HG03521 (cell line): ENCODE measurements around the gene FBXW9.
"Not testable (repeated sequence)": the region's sequence is repeated elsewhere in the genome, so short reads cannot be mapped to it uniquely, and the experiment has no call there.

ENCODE experiments used
- ATAC-seq: cut with Tn5 transposase; IDR thresholded peaks from one replicate; pipeline ENCODE4 v1.9.1; 2021; ENCODE audit warnings: mild to moderate bottlenecking, moderate library complexity; ENCODE audit not compliant: unreplicated experiment

The FBXW9 gene

GRCh38 chr19:12656899-12657571 is 39.4 kb downstream of the FBXW9 start:
- no peak for ATAC-seq

DNA sequence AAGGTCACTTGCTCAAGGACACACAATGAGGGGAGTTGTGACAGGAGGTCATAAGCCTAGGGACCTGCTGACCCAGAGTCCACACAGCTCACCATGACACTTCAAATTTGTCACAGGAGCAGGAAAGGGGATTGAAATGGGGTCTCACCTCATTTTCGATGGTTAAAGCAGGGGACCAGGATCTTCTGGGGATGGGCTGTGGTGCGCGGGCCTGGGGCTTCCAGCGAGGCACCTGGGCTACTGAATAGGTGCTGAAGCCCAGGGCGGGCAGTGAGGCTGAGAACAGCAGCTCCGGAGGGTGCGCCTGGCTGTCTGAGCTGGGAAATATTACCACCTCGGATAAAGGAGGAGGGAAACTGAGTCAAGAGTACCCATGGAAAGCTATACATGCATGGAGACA is 40.9 kb downstream of the FBXW9 start:
- ATAC-seq: no peak

DNA sequence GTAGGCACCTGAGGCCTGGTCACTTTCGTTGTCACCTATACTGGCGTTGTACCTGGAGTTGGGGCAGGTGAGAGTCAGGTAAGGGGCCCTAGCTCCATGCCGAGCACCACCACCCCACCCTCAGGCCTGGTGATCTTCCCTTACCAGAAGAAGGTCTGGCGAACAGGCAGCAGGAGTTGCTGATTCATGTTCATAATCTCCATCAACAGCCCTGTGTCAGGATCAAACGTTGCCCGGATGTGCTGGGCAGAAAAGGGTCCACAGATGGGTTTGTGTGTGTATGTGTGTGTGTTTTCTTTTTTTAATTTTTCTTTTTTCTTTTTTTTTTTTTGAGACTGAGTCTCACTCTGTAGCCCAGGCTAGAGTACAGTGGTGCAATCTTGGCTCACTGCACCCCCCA is 44.2 kb downstream of the FBXW9 start:
- no peak for ATAC-seq

DNA sequence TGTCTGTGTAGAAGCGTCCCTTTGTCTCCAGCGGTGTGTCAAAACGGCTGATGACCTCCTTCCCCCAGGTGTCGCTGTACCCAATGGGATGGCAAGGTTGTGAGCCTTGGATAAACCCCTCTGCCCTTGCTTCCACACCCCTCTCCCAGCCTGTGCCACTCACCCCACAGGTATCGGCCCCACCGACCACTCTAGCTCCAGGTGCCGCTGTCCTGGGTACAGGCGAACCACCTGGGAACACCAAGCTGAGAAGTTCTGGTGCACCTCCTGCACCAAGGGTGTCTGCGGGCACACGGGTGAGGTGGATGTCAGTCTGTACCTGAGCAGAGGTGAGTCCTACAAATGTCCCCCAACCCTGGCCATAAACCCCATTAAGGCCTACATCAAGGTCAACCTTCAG is 46.5 kb downstream of the FBXW9 start:
- no peak for ATAC-seq

DNA sequence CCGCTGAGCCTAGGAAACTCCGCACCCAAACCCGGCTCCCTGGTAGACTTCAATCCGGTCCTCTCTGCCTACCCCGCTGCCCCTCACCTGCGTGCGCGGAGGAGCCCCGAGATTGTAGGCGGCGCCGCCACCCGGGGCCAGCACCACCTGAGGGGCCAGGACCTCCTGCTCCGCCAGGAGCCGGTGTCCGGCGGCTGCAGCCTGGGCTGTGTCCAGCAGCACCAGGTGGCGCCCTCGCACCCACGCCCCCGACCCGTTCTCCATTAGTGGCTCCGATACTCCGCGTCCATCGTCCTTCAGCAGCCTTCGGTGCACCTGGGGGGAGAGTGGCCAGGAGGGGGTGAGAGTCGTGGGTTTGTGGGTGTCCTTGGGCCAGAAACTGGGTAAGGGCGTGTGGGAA is 48.3 kb downstream of the FBXW9 start:
- ATAC-seq: no peak

DNA sequence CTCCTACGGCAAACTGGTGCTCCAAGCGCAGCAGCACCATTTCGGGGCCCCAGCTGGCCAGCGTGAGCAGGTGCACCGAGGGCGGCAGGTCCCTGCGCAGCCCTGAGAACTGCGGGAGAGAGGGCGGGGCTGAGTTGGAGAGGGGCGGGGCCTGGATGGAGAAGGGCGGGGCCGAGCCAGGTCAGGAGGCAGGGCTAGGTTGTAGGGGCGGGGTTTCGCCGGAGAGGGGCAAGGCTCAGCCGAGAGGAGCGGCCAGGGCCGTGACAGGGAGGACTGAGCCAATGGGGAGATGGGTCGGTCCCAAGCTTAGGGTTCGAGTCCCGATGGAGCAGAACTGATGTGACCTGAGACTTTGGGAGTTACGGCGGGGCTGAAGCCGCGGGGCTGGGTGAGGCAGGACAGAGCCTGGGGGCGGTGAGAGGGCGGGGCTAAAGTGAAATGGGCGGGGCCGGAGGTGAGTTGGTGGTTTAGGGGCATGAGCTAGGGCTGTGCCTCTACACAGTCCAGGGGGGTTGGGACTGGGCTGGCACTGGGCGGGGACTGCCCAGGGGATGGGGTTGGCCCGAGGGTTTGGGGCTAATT is 48.9 kb downstream of the FBXW9 start:
- ATAC-seq: no peak

- no peak for ATAC-seq
These were observed 49.4 kb downstream of the FBXW9 start for GRCh38 chr19:12647047-12647446.

- no peak for ATAC-seq
These were observed 49.9 kb downstream of the FBXW9 start for GRCh38 chr19:12646551-12646950.

DNA sequence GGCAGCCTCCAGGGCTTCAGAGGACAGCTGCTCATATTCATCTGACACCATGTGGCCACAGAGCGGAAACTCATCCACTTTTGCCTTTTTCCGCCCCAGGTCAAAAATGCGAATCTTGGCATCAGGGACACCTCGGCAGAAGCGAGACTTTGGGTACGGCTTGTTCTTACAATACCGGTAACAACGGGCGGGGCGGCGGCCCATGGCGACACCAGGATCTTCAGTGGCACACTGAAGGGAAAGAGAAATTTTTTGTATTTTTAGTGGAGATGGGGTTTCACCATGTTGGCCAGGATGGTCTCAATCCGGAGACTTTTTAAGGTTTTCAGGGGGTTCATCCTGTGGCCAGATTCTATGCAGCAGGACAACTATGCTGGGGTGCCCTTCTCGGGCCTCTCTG is 52.7 kb downstream of the FBXW9 start:
- ATAC-seq: not testable (repeated sequence)

DNA sequence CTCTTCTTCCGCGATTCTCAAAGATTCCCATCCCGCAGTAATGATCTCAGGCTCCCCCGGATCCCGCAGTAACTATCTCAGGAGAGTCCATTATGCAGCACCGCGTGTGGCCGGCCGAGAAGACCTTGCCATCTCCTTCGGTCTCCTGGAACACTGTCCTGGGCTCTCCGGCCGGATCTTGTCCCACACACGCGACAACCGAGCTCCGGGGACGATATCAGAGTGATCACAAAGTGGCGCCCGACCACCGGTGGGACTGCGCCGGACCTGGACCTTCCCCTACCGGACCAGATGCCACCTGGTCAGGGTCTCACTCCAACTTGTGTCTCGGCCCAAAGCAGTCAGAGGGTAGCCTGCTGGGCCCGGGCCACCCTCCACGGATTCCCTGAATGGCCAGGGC is 53.9 kb downstream of the FBXW9 start:
- ATAC-seq: no peak

DNA sequence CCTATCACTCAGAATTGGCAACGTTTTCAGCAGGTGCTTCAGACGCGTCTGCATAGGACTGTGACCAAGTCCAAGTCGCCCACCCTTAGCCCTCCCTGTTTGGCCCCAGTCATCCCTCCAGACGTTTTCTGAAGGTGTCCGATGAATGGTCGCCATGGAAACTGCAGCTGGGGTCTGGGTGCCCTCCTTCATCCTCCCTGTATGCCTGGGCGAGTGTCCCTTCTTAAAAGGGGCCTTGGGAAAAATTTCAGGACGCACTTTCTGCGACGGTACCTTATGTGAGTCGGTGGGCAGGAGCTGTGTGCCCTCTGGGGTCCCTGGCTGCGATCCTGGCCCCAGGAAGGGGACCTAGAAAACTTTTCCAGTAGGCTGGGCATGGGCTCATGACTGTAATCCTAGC is 55.0 kb downstream of the FBXW9 start:
- ATAC-seq: no peak

- ATAC-seq: peak; percentile 62
These were observed 56.4 kb downstream of the FBXW9 start for GRCh38 chr19:12639901-12640613.
